Skeletal muscle cell (primary cell): ENCODE data around the gene GNPNAT1.

ENCODE experiments used
- DNase-seq: peaks from one replicate; pipeline ENCODE4 v3.0.0-alpha.2; 2010; ENCODE audit warnings: low read depth
- H3K4me3 ChIP-seq: 2 replicates; pipeline ENCODE4 v1.5.1; 2011; ENCODE audit warnings: low read depth, mild to moderate bottlenecking, control low read depth, low read length, moderate library complexity

The GNPNAT1 gene

DNA sequence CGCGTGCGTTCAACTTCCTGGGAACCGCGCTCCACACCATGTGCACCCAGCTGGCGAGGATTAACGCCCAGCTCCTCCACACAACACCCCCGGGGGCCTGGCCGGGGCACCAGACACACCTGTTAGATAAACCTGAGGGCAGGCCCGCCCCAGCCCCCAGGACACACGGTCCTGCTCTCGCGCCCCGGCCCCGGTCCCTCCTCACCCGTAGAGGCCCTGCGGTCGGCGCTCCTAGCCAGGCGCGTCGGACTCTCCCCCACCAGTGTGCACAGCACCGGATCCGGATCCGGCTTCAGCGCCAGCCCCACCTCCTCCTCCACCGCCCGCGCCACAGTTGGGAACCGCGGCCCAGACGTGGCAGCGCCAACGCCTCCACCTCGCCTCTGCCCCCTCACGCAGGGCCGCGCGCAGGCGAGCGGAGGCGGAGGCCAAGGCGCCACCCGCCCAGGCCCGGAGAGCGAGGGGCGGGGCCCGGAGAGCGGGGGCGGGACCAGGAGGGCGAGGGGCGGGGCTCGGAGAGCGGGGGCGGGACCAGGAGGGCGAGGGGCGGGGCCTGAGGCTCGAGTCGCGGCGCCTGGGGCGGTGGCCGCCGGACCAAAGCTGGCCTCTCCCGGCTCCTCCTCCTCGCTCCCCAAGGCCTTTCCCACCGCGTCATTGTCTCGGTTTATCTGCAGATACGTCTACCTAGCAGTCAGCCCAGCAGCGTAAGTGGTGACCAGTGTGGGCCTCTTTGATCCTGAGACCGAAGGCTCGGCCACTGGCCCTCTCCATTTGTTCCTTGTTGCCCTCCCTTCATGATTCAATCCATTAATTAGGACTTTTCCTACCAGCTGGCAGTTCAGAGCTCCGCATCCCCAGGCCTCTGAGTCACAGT, at the start of gene GNPNAT1:
Gene GNPNAT1 (minus strand): TSS at position 385 of the 874 bp plus-strand sequence. CDS start 6,957 bp downstream, outside the sequence.
- peak; percentile 52 for DNase-seq

GRCh38 chr14:52840877-52841276, 49.5 kb upstream of the GNPNAT1 start:
- H3K4me3 ChIP-seq: no peak overlapping the region
- peak; percentile 43 for DNase-seq

More for the DNA sequence above, at the start of gene GNPNAT1:
- peak within 1 kb of the TSS; percentile 75 for H3K4me3 ChIP-seq

DNA sequence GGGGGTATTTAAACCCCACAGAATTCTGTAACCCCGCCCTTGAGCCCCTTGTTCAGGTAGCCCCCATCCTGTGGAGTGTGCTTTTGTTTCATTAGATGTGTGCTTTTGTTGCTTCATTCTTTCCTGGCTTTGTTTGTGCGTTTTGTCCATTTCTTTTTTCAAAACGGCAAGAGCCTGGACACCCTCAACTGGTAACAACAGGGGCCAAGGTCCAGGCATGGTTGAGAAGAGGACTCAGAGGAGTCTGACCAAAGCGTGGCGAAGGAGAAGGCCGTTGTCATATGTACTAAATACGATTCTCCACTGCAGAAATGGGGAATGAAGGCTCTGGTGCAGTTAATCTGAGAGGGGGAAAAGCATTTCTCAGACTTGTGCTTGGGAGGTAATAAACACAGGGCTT, 46.0 kb upstream of the GNPNAT1 start:
- DNase-seq: no peak
- H3K4me3 ChIP-seq: no peak overlapping the region

- H3K4me3 ChIP-seq: no peak overlapping the region
- no peak for DNase-seq
These were observed 44.7 kb upstream of the GNPNAT1 start for GRCh38 chr14:52836063-52836462.

- no peak overlapping the region for H3K4me3 ChIP-seq
- peak; percentile 40 for DNase-seq
These were observed 43.9 kb upstream of the GNPNAT1 start for GRCh38 chr14:52835122-52835903.

- DNase-seq: peak; percentile 64
These were observed 43.0 kb upstream of the GNPNAT1 start for GRCh38 chr14:52834440-52834842.

DNA sequence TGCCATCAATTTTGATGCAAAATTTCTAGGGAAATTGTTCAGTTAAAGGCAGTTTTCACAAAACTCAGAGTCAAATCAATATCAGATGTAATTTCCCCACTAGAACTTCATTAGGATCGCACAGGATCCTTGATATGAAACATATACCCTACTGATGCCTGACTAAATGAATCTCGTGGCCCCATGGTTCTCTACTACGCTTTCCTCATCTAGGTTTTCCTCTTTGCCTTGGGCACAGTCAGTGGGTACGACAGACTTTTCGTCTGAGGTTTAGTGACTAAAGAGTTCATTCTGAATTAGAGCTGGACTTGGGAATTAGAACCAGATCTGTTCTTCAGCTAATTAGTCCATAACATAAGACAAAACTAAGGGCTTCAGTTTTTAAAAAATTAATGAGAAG, 42.5 kb upstream of the GNPNAT1 start:
- no peak for DNase-seq
- no peak overlapping the region for H3K4me3 ChIP-seq

More at GRCh38 chr14:52834440-52834842, 43.0 kb upstream of the GNPNAT1 start:
- no peak overlapping the region for H3K4me3 ChIP-seq

DNA sequence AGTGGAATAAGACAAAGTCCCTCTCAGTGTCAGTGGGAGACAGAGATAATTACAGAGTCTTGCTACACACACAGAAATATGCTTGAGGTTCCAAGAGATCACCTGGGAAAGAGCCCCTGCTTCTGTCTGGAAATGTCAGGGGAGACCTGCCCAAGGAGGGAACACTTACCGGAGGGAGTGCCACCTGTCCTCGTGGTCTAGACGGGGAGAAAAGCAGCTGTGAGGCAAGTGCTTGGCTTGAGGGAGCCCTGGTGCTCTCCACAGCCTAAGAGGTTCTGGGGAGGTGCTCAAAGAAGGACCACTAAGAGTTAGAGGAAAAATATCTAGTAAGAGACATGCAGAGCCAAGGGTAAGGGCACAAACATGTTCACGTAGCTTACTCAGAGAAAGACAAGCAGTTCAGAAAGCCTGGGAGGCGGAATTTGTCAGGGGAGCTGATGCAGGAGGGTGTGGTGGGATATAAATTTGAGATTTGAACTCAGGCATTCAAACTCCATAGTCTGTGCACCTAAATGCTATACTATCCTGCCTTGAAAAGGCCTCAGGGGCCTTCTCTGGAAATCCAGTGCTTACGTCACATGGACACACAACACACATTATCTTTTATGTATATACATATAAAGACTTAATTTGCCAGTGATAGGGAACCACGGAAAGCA, 38.2 kb upstream of the GNPNAT1 start:
- no peak overlapping the region for H3K4me3 ChIP-seq
- DNase-seq: no peak

- no peak for DNase-seq
- H3K4me3 ChIP-seq: no peak overlapping the region
These were observed 36.0 kb upstream of the GNPNAT1 start for GRCh38 chr14:52827426-52827825.

GRCh38 chr14:52825085-52825484, 33.7 kb upstream of the GNPNAT1 start:
- no peak overlapping the region for H3K4me3 ChIP-seq
- no peak for DNase-seq

GRCh38 chr14:52824462-52824861, 33.1 kb upstream of the GNPNAT1 start:
- H3K4me3 ChIP-seq: no peak overlapping the region
- no peak for DNase-seq

DNA sequence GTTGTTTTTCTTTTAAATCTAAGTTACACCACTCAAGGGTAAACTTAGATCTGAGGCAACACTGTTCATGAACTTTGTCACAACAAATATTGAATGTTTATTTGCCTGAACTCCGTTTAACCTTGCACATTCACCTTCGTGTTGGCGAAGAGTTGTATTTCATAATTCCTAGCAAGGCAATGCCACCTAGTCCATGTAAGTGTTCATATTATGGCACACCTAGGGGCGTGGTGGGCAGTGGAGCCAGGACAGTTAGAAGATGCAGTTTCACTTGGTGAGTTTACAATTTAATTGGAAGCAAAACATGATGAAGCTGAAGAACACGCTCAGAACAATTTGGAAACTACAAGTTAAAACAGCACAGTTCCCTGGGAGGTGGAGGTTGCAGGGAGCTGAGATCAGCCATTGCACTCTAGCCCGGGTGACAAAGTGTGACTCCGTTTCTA, 30.4 kb upstream of the GNPNAT1 start:
- H3K4me3 ChIP-seq: no peak overlapping the region
- no peak for DNase-seq

DNA sequence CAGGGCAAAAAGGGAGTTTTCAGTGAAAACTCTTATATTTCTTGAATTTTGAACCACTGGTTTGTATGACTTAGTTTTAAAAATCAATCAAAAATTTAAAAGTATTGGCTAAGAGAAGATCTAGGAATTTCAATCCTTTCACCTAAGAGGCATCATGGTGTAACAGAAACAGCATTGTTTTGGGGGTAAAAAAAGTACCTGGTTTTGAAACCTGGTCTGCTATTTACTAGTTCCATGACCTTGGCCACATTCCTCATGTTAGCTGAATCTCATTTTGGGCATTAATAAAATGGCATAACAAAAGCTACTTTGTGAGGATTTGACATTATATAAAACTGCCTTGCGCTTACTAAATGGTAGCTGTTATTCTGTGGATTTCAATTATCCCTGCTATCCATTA, 16.7 kb upstream of the GNPNAT1 start:
- H3K4me3 ChIP-seq: no peak overlapping the region
- no peak for DNase-seq

DNA sequence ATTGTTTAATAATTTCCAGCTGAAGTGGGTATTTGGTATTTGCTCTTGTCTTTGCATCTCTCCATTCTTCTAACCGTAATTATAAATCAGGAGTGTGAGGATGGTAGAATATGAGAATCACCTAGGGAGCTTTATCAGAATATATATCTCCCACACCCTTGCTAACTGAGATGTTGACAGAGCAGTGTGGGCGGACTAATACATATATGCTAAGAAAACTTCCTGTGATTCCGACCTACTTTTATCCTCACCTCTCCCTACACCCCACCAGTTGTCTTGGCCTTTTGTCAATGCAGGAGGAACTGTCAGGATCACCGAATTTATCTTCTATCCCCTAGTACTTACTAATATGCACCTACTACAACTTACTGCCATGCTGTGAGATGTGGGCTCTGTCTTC, 14.7 kb upstream of the GNPNAT1 start:
- no peak overlapping the region for H3K4me3 ChIP-seq
- no peak for DNase-seq

DNA sequence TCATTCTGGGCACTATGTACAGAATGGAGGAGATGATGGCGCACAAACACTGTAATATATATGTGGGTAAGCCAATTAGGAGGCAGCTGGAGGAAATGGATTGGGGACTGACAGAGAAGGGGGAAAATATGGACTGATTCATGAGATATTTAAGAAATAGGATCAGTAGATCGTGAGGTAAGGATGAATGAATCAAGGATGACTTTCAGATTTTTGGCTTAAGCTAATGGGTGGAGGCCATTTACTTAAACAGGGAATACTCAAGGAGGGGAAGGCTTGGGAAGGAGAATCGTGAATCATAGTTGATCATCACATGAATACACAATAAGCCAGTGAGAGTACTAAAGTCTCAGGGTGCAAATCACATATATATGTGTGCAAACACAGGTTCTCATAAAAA, 11.2 kb upstream of the GNPNAT1 start:
- no peak overlapping the region for H3K4me3 ChIP-seq
- peak; percentile 60 for DNase-seq

DNA sequence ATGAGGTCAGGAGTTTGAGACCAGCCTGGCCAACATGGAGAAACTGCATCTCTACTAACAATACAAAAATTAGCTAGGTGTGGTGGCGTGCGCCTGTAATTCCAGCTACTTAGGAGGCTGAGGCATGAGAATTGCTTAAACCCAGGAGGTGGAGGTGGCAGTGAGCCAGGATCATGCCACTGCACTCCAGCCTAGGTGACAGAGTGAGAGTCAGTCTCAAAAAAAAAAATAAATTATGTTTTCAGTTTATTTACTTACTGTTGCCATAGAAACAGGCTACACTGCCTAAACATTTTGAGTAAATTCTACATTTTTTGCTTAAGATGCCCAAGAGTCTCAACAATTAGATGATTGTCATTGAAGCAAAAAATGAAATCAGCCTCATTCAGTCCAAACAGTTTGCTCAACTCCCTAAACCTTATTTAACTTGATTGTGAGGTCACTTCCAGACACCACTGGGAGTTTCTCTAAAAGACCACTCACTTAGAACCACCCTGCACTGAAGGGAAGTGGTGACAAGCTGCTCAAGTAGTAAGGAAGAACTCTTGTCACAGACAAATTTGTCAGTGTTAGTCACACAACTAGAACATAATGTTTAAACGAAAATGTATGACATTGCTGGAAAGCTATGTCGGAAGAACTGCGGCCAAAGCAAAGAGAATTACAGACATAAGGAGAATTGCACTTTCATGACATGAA, 9.8 kb upstream of the GNPNAT1 start:
- DNase-seq: peak; percentile 74
- no peak overlapping the region for H3K4me3 ChIP-seq

GRCh38 chr14:52798826-52799225, 7.4 kb upstream of the GNPNAT1 start:
- DNase-seq: no peak
- H3K4me3 ChIP-seq: no peak overlapping the region

DNA sequence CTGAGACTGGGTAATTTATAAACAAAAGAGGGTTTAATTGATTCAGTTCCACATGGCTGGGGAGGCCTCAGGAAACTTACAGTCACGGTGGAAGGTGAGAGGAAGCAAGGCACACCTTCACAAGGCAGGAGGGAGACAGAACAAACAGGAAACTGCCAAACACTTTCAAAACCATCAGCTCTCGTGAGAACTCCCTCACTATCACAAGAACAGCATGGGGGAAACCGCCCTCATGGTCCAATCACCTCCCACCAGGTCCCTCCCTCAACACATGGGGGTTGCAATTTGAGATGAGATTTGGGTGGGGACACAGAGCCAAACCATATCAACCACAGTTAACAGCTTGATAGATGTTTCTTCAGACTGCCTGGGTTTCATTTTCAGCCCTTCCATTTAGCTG, 6.2 kb upstream of the GNPNAT1 start:
- DNase-seq: no peak
- no peak overlapping the region for H3K4me3 ChIP-seq

DNA sequence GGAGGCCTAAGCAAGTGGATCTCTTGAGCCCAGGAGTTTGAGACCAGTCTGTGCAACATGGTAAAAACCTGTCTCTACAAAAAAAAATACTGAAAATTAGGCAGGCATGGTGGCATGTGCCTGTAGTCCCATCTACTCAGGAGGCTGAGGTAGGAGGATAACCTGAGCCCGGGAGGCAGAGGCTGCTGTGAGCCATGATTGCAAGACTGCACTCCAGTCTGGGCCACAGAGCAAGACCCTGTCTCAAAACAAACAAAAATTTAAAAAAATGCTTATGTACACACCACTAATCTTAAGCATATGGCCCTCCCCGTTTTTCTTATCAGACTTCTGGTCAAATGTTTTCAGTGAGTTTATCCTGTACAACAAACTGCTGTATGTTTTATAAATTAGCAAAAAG, 1.7 kb upstream of the GNPNAT1 start:
- no peak overlapping the region for H3K4me3 ChIP-seq
- no peak for DNase-seq

DNA sequence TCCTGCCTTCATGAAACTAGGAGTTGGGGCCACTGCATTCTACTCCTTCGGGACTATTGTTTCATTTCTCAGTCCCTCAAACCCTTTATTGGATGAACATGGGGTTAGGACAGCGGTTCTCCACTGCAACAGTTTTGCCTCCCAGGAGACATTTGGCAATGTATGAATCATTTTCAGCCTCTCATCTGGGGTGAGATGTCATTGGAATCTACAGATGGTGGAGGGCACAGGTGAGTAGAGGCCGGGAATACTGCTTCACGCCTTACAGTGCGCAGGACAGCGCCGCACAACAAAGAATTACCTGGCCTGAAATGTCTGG, 649 bp upstream of the GNPNAT1 start:
- peak overlapping the region; percentile 75 for H3K4me3 ChIP-seq
- DNase-seq: peak; percentile 81
